HEK293T (cell line): ENCODE results near the gene CASP6.

ENCODE experiments used
- ARNT ChIP-seq: fragments of 450-650 bp; IDR thresholded peaks from 2 replicates; pipeline ENCODE4 v1.6.1; 2017; ENCODE audit warnings: mild to moderate bottlenecking
- CTBP1 ChIP-seq: fragments of 450-650 bp; IDR thresholded peaks from 2 replicates; pipeline ENCODE4 v1.6.1; 2016; ENCODE audit warnings: borderline replicate concordance
- ELF4 ChIP-seq: fragments of 450-650 bp; IDR thresholded peaks from 2 replicates; pipeline ENCODE4 v1.6.1; 2017; ENCODE audit warnings: antibody characterized with exemption
- FOXA1 ChIP-seq: fragments of 450-650 bp; IDR thresholded peaks from 2 replicates; pipeline ENCODE4 v1.6.1; 2016; ENCODE audit warnings: mild to moderate bottlenecking
- FOXK2 ChIP-seq: fragments of 450-650 bp; IDR thresholded peaks from 2 replicates; pipeline ENCODE4 v1.6.1; 2016; ENCODE audit warnings: mild to moderate bottlenecking
- FOXM1 ChIP-seq: fragments of 450-650 bp; IDR thresholded peaks from 2 replicates; pipeline ENCODE4 v1.6.1; 2017; ENCODE audit warnings: mild to moderate bottlenecking, borderline replicate concordance
- HDGF ChIP-seq: fragments of 450-650 bp; IDR thresholded peaks from 2 replicates; pipeline ENCODE4 v1.6.1; 2017; ENCODE audit warnings: antibody characterized with exemption, borderline replicate concordance
- NFRKB ChIP-seq: fragments of 450-650 bp; IDR thresholded peaks from 2 replicates; pipeline ENCODE4 v1.6.1; 2016; ENCODE audit warnings: mild to moderate bottlenecking, moderate library complexity
- PKNOX1 ChIP-seq: fragments of 450-650 bp; IDR thresholded peaks from 2 replicates; pipeline ENCODE4 v1.6.1; 2016
- SP1 ChIP-seq: fragments of 450-650 bp; IDR thresholded peaks from 2 replicates; pipeline ENCODE4 v1.6.1; 2017
- SUZ12 ChIP-seq: fragments of 450-650 bp; IDR thresholded peaks from 2 replicates; pipeline ENCODE4 v1.6.1; 2016; ENCODE audit warnings: mild to moderate bottlenecking
- TARDBP ChIP-seq: fragments of 450-650 bp; IDR thresholded peaks from 2 replicates; pipeline ENCODE4 v1.6.1; 2016
- ZNF384 ChIP-seq: fragments of 450-650 bp; IDR thresholded peaks from 2 replicates; pipeline ENCODE4 v1.6.1; 2016

- TF ChIP-seq FOXA1 (no peak), CTBP1 (no peak), FOXM1 (no peak), SUZ12 (no peak), TARDBP (no peak), ARNT (no peak), ZNF384 (no peak), SP1 (no peak), HDGF (no peak), NFRKB (no peak), FOXK2 (no peak), ELF4 (no peak), PKNOX1 (no peak)
These were observed 44.3 kb downstream of the CASP6 start for GRCh38 chr4:109658871-109659410.
